HFFc6 (cell line): ENCODE results near the gene TMEM19. TPM values are rescaled to one million over a fixed set of nuclear protein-coding genes. Genes with fewer than 3 reads are reported as not detected.
A peak's percentile ranks its signal among the peaks of the same experiment; 100 is the strongest.

Experiments
- DNase-seq: peaks from one replicate; pipeline ENCODE4 v3.0.0-alpha.2; 2018
- H3K27ac Mint-ChIP-seq: 2 replicates; pipeline ENCODE4 v1.8.0; 2020; ENCODE audit warnings: mild to moderate bottlenecking, mixed read lengths
- H3K27me3 Mint-ChIP-seq: 2 replicates; pipeline ENCODE4 v1.8.0; 2021; ENCODE audit warnings: mild to moderate bottlenecking, moderate library complexity, mixed read lengths; ENCODE audit not compliant: insufficient read depth
- H3K36me3 Mint-ChIP-seq: 2 replicates; pipeline ENCODE4 v1.8.0; 2021; ENCODE audit warnings: low read depth, mixed read lengths
- H3K4me1 Mint-ChIP-seq: 2 replicates; pipeline ENCODE4 v1.8.0; 2020; ENCODE audit warnings: low read depth, mixed read lengths
- H3K4me3 Mint-ChIP-seq: 2 replicates; pipeline ENCODE4 v1.8.0; 2020; ENCODE audit warnings: mild to moderate bottlenecking, moderate library complexity, mixed read lengths
- H3K9me3 Mint-ChIP-seq: 2 replicates; pipeline ENCODE4 v1.8.0; 2020; ENCODE audit warnings: mild to moderate bottlenecking, mixed read lengths
- CTCF ChIP-seq: fragments of 200-600 bp; sonication (generic); IDR thresholded peaks from 2 replicates; pipeline ENCODE4 v1.5.0; 2021; ENCODE audit warnings: antibody characterized with exemption, mild to moderate bottlenecking
- total RNA-seq, 6 experiments: library from RNA; stranded (reverse); fragmentation: NEBNext Ultra II Directional; extraction: Animal tissue kit (Norgen Biotek cat#: 25700); gene quantifications; 2 replicates in 1 of 6; 3 replicates in 5 of 6; pipeline ENCODE4 v1.2.3, GENCODE V29; 2021

TMEM19 gene
- total RNA-seq, 6 experiments from 2014 or later, result 24.0 to 41.6 (median 33.9) TPM

DNA sequence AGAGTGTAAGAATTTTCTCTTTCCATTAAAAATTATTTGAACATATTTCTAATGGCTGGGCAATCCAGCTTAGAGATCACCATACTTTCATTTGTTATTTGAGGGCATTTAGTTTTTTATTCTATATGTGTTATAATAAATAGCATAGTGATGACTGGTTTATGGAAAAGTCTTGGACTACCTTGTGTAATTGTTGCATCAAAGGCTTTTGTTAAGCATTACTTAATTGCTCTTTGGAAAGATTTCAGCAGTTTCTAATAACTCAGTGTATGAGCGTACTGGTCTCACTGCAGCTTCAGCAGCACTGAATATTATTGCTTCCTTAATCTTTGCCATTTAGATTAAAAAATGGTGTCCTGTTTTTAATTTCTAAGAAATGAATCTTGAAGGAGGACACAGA, 22.8 kb downstream of the TMEM19 start:
- peaks cover 35% of the 10 kb centered on the region for H3K4me1 Mint-ChIP-seq
- no peak overlapping the region for H3K4me3 Mint-ChIP-seq
- peaks cover 7% of the 10 kb centered on the region; the same call in 1 of the 2 replicates for H3K36me3 Mint-ChIP-seq
- no peaks in the 10 kb centered on the region; the same call in 1 of the 2 replicates for H3K27me3 Mint-ChIP-seq
- no peaks in the 10 kb centered on the region for H3K9me3 Mint-ChIP-seq
- no peak for TF ChIP-seq CTCF
- no peak for DNase-seq
- H3K27ac Mint-ChIP-seq, result no peak overlapping the region

DNA sequence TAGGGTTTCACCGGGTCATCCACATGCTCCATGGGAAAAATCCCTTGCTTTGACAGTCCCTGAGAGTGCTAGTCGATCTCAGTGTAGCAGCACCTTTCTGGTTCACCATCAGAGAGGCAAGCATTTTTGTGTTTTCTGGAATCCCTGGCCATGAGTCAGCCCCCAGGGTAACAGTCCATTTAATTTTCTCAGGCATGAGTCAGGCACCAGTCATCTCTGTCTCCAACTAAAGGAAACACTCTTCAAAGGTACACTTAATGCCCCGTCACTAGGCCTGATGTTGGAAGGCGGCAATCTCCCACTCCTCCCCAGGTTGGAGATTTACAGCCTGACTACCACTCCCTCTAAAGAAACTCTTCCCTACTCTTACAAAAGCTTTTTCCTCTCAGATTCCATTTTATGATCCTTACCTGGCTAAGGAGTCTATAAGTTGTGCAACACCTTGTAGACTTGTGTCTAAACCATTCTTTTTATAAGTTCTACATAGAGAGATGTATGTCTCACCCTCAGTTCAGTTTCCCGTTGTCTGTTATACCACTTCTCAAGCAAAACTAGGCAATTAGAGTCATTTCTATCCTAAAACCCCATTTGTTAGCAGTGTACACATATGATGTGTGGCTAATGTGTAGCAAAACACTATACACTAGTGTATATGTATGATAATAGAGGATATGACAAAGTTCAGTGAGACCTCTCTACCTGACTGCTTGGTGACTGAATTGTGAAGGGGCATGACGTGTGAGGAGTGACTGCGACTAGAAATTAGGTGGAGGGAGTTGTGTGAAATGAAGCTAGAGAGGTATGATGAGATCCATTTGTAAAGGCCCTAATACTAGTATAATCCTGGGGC, 24.6 kb downstream of the TMEM19 start:
- no peaks in the 10 kb centered on the region; the same call in 1 of the 2 replicates for H3K27me3 Mint-ChIP-seq
- peaks cover 7% of the 10 kb centered on the region; the same call in 1 of the 2 replicates for H3K36me3 Mint-ChIP-seq
- peak overlapping the region; percentile 58 for H3K4me3 Mint-ChIP-seq
- no peak for TF ChIP-seq CTCF
- peaks cover 35% of the 10 kb centered on the region for H3K4me1 Mint-ChIP-seq
- H3K27ac Mint-ChIP-seq, result peak overlapping the region; percentile 88
- peak; percentile 82 for DNase-seq
- no peaks in the 10 kb centered on the region for H3K9me3 Mint-ChIP-seq

DNA sequence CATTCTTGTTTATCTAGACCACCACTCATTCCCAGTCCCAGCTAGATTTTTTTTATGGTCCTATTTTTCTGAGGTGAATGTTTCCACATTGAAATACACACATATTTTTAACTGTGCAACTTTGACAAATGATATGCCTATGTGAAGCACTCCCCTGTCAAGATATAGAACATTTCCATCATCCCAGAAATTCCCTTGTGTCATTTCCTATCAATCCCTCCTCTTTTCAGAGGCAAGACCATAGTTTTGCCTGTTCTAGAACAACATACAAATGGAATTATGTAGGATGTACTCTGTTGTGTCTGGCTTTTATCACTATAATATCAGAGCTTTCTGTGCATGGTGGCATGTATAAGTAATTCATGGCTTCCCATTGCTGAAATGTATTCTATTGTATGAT, 32.7 kb downstream of the TMEM19 start:
- peaks cover 12% of the 10 kb centered on the region for H3K4me1 Mint-ChIP-seq
- H3K9me3 Mint-ChIP-seq, result no peaks in the 10 kb centered on the region
- no peak for DNase-seq
- no peak overlapping the region for H3K4me3 Mint-ChIP-seq
- H3K36me3 Mint-ChIP-seq, result no peaks in the 10 kb centered on the region
- 0 out of 2 replicates have a peak, but pooled peaks cover 1% of the 10 kb centered on the region for H3K27me3 Mint-ChIP-seq
- TF ChIP-seq CTCF, result no peak
- no peak overlapping the region for H3K27ac Mint-ChIP-seq

- no peaks in the 10 kb centered on the region for H3K36me3 Mint-ChIP-seq
- 0 out of 2 replicates have a peak, but pooled peaks cover 1% of the 10 kb centered on the region for H3K27me3 Mint-ChIP-seq
- DNase-seq, result no peak
- no peak for TF ChIP-seq CTCF
- no peak overlapping the region for H3K4me3 Mint-ChIP-seq
- peaks cover 12% of the 10 kb centered on the region for H3K4me1 Mint-ChIP-seq
- no peak overlapping the region for H3K27ac Mint-ChIP-seq
- no peaks in the 10 kb centered on the region for H3K9me3 Mint-ChIP-seq
Observed at GRCh38 chr12:71719647-71720370, 33.9 kb downstream of the TMEM19 start.

- no peak overlapping the region for H3K27ac Mint-ChIP-seq
- peaks cover 4% of the 10 kb centered on the region; the same call in 1 of the 2 replicates for H3K36me3 Mint-ChIP-seq
- no peak for DNase-seq
Observed at GRCh38 chr12:71721783-71722505, 36.1 kb downstream of the TMEM19 start.

More at GRCh38 chr12:71721783-71722505, 36.1 kb downstream of the TMEM19 start:
- Mint-ChIP-seq H3K9me3 (no peaks in the 10 kb centered on the region), H3K27me3 (0 out of 2 replicates have a peak, but pooled peaks cover 1% of the 10 kb centered on the region), H3K4me1 (peaks cover 12% of the 10 kb centered on the region), H3K4me3 (no peak overlapping the region)
- no peak for TF ChIP-seq CTCF
